BE2C (cell line): Measurements from ENCODE around the gene GTF3C1.

ENCODE experiments used
- DNase-seq: peaks from one replicate; pipeline ENCODE4 v3.0.0-alpha.2; 2020
- H3K27me3 ChIP-seq: fragments of 250-450 bp; sonication (Bioruptor Pico); 2 replicates; pipeline ENCODE4 v1.5.1; 2020; ENCODE audit warnings: mild to moderate bottlenecking
- H3K36me3 ChIP-seq: fragments of 250-450 bp; sonication (Bioruptor Pico); 2 replicates; pipeline ENCODE4 v1.5.1; 2020; ENCODE audit warnings: mild to moderate bottlenecking
- H3K4me1 ChIP-seq: fragments of 250-450 bp; sonication (Bioruptor Pico); 2 replicates; pipeline ENCODE4 v1.5.1; 2020
- H3K4me3 ChIP-seq: 2 replicates; pipeline ENCODE4 v1.5.1; 2011; ENCODE audit warnings: low read depth, low read length
- H3K9me3 ChIP-seq: fragments of 250-450 bp; sonication (Bioruptor Pico); 2 replicates; pipeline ENCODE4 v1.5.1; 2020
- TF ChIP-seq, protein P1 (sequence below): IDR thresholded peaks from 2 replicates; pipeline ENCODE4 v1.5.1; 2012; ENCODE audit warnings: mild to moderate bottlenecking, low read depth, low read length

Gene GTF3C1

DNA sequence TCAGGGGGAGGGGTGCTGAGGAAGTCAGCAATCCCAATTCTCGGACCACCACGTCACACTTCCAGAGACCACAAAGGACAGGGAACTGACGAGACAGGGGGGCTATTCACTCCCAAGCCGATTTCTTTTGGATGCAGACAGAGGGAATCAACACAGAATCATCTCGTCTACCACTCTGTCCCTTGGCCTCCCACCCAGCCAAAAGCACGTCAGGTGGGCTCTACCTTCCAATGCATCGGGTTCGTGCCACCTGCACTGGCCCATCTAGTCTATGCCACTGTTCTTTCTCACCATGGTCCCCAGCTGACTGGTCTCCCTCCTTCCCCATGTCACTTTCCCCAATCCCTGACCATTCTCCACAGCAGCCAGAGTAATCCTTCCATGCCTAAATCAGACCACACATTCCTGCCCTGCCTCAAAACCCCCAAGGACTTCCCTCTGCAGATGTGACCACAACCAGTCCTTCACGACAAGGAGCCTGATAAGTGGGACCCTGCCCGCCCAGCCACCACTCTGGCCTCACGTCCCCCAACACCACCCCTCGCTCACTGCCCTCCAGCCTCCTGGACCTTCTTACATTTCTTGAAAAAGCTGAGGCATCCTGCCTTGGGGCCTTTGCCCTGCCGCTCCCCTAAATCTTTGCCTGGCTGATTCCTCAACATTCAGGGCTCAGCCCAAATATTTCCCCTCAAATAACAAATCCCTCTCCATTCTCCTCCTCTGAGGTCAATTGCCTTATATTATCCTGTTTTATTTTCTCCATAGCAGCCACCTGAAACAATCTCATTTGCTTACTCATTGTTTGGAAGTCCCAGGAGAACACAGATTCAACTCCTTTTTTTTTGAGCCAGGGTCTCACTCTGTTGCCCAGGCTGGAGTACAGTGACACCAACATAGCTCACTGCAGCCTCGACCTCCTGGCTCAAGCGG lies 77.4 kb downstream of the GTF3C1 start:
- DNase-seq: no peak
- no peak overlapping the region for H3K4me3 ChIP-seq
- H3K36me3 ChIP-seq: peaks cover 75% of the 10 kb centered on the region
- no peaks in the 10 kb centered on the region; the same call in 1 of the 2 replicates for H3K9me3 ChIP-seq
- TF ChIP-seq, protein P1, sequence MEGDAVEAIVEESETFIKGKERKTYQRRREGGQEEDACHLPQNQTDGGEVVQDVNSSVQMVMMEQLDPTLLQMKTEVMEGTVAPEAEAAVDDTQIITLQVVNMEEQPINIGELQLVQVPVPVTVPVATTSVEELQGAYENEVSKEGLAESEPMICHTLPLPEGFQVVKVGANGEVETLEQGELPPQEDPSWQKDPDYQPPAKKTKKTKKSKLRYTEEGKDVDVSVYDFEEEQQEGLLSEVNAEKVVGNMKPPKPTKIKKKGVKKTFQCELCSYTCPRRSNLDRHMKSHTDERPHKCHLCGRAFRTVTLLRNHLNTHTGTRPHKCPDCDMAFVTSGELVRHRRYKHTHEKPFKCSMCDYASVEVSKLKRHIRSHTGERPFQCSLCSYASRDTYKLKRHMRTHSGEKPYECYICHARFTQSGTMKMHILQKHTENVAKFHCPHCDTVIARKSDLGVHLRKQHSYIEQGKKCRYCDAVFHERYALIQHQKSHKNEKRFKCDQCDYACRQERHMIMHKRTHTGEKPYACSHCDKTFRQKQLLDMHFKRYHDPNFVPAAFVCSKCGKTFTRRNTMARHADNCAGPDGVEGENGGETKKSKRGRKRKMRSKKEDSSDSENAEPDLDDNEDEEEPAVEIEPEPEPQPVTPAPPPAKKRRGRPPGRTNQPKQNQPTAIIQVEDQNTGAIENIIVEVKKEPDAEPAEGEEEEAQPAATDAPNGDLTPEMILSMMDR: no peak
- no peaks in the 10 kb centered on the region for H3K4me1 ChIP-seq
- H3K27me3 ChIP-seq: no peaks in the 10 kb centered on the region

DNA sequence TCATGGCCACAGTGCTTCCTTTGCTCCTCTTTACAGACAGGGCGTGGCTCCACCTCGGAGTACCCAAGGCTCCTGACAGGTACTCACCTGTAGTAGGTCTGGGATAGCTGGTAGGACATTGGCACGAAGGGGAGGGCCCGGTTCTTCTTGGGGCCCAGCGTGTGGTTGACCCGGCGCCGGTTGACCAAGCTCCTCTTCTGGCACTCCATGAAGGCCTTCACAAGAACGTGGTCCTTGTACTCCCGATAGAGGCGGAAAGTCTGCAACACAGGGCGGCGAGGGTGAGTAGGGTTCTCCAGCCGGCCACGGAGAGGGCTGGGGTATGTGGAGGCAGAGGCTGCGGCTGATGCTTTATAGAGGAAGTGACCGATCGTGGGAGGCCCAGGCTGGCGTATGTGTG lies 78.1 kb downstream of the GTF3C1 start:
- Histone ChIP-seq H3K36me3 (peaks cover 82% of the 10 kb centered on the region), H3K27me3 (no peaks in the 10 kb centered on the region), H3K9me3 (no peaks in the 10 kb centered on the region; the same call in 1 of the 2 replicates), H3K4me3 (no peak overlapping the region), H3K4me1 (no peaks in the 10 kb centered on the region)
- TF ChIP-seq, protein P1: no peak
- DNase-seq: no peak

DNA sequence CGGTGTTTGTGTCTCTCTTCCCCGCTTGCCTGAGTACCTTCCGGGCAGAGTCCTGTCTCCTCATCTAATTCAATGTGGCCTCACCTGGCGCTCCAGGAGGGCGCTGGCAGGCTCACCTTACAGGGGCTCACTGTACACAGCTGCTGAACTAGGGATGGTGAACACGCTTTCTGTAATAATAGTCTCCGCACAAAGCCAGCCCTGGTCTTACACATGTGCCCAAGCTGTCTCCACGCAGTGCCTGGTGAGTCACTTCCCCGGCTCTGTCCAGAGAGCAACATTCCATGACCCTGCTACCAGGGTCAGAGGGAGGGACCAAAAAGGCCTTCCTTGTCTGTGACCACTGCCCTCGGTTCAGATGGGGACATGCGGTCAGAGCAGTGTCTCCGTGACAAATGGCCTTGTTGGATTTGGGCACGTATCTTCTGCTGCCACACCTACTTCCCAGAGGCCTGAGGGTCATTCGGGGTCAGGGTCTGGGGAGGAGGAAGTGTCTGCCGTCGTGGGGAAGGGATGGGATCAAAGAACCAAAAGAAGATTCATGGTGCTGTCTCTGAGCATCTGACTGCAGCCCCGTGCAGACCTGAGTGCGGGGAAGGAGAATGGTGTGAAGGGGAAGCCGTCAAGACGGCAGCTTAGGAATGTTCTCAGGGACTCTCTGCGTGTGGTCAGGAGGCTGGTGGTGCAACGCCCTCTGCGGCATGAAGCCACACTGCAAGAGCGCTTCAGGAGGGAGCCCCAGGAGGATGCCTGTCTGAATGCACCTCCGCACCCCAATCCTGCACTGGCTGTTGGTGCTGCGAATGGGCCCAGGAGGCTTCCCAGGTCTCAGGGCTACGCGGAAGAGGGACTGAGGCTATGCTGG lies 78.9 kb downstream of the GTF3C1 start:
- H3K36me3 ChIP-seq: peaks cover 84% of the 10 kb centered on the region
- H3K4me3 ChIP-seq: no peak overlapping the region
- no peaks in the 10 kb centered on the region for H3K27me3 ChIP-seq
- no peak for DNase-seq
- TF ChIP-seq, protein P1: no peak
- H3K4me1 ChIP-seq: no peaks in the 10 kb centered on the region
- no peaks in the 10 kb centered on the region; the same call in 1 of the 2 replicates for H3K9me3 ChIP-seq

DNA sequence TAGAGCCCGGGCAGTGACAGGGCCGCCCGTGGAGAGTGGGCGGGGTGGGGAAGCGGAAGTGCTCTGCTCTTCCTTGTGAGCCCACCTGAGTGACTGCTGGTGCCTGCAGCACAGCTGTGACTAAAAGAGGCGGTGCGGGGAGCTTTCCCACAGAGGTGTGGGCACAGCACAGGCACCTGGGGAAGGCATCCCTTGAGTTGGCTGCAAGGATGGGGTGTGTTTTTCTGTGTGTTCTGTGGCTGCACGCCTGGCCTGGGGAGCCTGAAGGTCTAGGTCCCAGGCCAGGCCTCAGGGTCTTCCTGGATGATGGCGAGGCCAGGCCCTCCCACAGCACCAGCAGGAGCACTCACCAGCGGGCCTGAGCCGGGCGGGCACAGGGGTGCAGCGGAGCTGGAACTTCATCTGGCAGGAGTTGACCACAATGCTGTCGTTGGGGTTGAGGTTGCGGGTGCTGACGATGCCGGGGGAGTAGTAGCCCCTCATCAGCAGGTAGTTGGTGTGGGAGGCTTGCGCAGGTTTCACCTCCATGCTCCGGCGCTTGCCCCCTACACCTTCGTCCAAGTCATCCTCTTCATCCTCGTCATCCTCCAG lies 80.7 kb downstream of the GTF3C1 start:
- H3K27me3 ChIP-seq: no peaks in the 10 kb centered on the region
- no peaks in the 10 kb centered on the region for H3K4me1 ChIP-seq
- H3K9me3 ChIP-seq: no peaks in the 10 kb centered on the region
- no peak overlapping the region for H3K4me3 ChIP-seq
- peaks cover 82% of the 10 kb centered on the region for H3K36me3 ChIP-seq
- no peak for DNase-seq
- TF ChIP-seq, protein P1: no peak

DNA sequence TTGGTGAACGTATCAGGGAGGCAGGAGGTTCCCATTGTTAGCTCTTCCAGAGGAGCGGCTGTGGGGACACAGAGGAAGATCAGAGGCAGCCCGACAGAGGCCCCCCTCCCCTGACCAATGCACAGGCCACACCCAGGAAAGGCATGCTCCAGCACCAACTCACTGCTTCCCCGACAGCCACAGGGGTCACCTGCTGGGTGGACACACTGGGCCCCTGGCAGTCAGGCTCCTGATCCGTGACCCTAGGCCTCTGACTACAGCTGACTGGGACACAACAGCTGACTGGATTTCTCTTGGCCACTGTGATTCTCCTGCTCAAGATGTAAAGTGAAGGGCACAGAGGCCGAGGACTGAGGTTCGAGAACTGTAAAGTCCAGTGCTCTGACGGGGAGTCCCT lies 84.2 kb downstream of the GTF3C1 start:
- DNase-seq: no peak
- Histone ChIP-seq H3K9me3 (no peaks in the 10 kb centered on the region), H3K4me3 (no peak overlapping the region), H3K4me1 (no peaks in the 10 kb centered on the region), H3K36me3 (peaks cover 88% of the 10 kb centered on the region), H3K27me3 (no peaks in the 10 kb centered on the region)
- TF ChIP-seq, protein P1: no peak
